GM12873 (cell line): ENCODE data around the gene GGA2.

Source experiments
- CTCF ChIP-seq: IDR thresholded peaks from 2 replicates; pipeline ENCODE4 v1.5.1; 2012; ENCODE audit warnings: low read depth, mild to moderate bottlenecking, moderate library complexity, low read length, control low read depth; ENCODE audit not compliant: insufficient read depth; ENCODE audit errors: missing control alignments

Gene GGA2

GRCh38 chr16:23544436-23544835 is 34.1 kb upstream of the GGA2 start:
- TF ChIP-seq CTCF: no peak

- no peak for TF ChIP-seq CTCF
Observed at GRCh38 chr16:23539984-23540816, 29.9 kb upstream of the GGA2 start.

GRCh38 chr16:23538919-23539278 is 28.6 kb upstream of the GGA2 start:
- TF ChIP-seq CTCF: no peak

- no peak for TF ChIP-seq CTCF
Observed at GRCh38 chr16:23537390-23537789, 27.1 kb upstream of the GGA2 start.

GRCh38 chr16:23535901-23536300 is 25.6 kb upstream of the GGA2 start:
- no peak for TF ChIP-seq CTCF

- no peak for TF ChIP-seq CTCF
Observed at GRCh38 chr16:23534868-23535860, 24.9 kb upstream of the GGA2 start.

GRCh38 chr16:23532448-23532847 is 22.2 kb upstream of the GGA2 start:
- no peak for TF ChIP-seq CTCF
